Adrenal gland (tissue), 12 donors: ENCODE data around the gene ALDH1L1. TPM values are rescaled to one million over a fixed set of nuclear protein-coding genes. Genes with fewer than 3 reads are reported as not detected.

Experiments
- DNase-seq, 7 donors: peaks; one replicate each; pipeline ENCODE4 v3.0.0-alpha.2; 2019 to 2020
- H3K27ac ChIP-seq, 5 donors: fragments of 200-600 bp; sonication (generic) in 4 of 5; 1 replicate in 3 of 5; 2 replicates in 2 of 5; pipeline versions ENCODE4 v1.5.1 to v1.8.0; 2016 to 2020; ENCODE audit warnings: mild to moderate bottlenecking in 1 of 5
- H3K27me3 ChIP-seq: fragments of 200-600 bp; 2 replicates; pipeline ENCODE4 v1.8.0; 2021
- H3K36me3 ChIP-seq, 2 donors: fragments of 200-600 bp; replicated peaks in 1 of 2; 1 replicate in 1 of 2; 2 replicates in 1 of 2; pipeline versions ENCODE4 v1.5.1 to v1.8.0; 2018 to 2022
- H3K4me1 ChIP-seq, 2 donors: fragments of 200-600 bp; replicated peaks in 1 of 2; 1 replicate in 1 of 2; 2 replicates in 1 of 2; pipeline versions ENCODE4 v1.5.1 to v1.8.0; 2018 to 2021
- H3K4me3 ChIP-seq, 4 donors: fragments of 200-600 bp; sonication (generic) in 3 of 4; one replicate each; pipeline ENCODE4 v1.5.1; 2016 to 2018
- H3K9me3 ChIP-seq, 3 donors: fragments of 200-600 bp; sonication (generic) in 1 of 3; replicated peaks in 1 of 3; 1 replicate in 2 of 3; 2 replicates in 1 of 3; pipeline versions ENCODE4 v1.5.1 to v1.8.0; 2016 to 2021
- POLR2A ChIP-seq, 2 donors: fragments of 450-650 bp; IDR thresholded peaks; one replicate each; pipeline ENCODE4 v1.6.1; 2017; ENCODE audit warnings: antibody characterized with exemption in 2 of 2, mild to moderate bottlenecking in 2 of 2, moderate library complexity in 1 of 2
- WGBS, 4 donors: extraction: QIAGEN DNeasy Blood & Tissue Kit in 2 of 4; methylation state at CpG; one replicate each; pipeline versions ENCODE4 v1.1.5 to v1.1.7; 2013 to 2017; 5-methylcytosine and 5-hydroxymethylcytosine counted together
- intact Hi-C, 2 donors: fragments of 100-400 bp; cut with DNase I; formaldehyde crosslinking; loops; one replicate each; pipeline versions ENCODE4 v1.14.1 to v1.15.0; 2022 to 2023
- polyA plus RNA-seq, 3 donors: library from polyadenylated mRNA; stranded (reverse); fragments of 200-250 nt in 2 of 3; fragments of 350-450 nt in 1 of 3; fragmentation: Illumina TruSeq in 1 of 3; extraction: RNeasy Lipid Tissue Mini Kit (QIAGEN cat#74804) in 1 of 3; gene quantifications; one replicate each; pipeline ENCODE4 v1.2.3, GENCODE V29; 2013 to 2014
- total RNA-seq, 9 donors: library from RNA; depleted of rRNA in 4 of 9; stranded (reverse); fragments of >200 nt in 4 of 9; fragments of 120-200 nt in 1 of 9; fragmentation: NEBNext Ultra II Directional in 1 of 9; extraction: Animal tissue kit (Norgen Biotek cat#: 25700) in 1 of 9; gene quantifications; one replicate each; pipeline versions ENCODE4 v1.1.0 to v1.2.4, GENCODE V29; 2013 to 2023
- TF ChIP-seq, protein P1 (sequence below), 6 experiments: fragments of 450-650 bp in 4 of 6; fragments of 200-600 bp in 2 of 6; sonication (generic) in 1 of 6; IDR thresholded peaks; 1 replicate in 5 of 6; 2 replicates in 1 of 6; pipeline versions ENCODE4 v1.5.1 to v1.8.0; 2016 to 2021; ENCODE audit warnings: antibody characterized with exemption in 6 of 6, mild to moderate bottlenecking in 2 of 6, moderate library complexity in 1 of 6
- donor health status: healthy with polysubstance abuse.
- donor health status: Bipolar disorder and iron deficiency.
- donor health status: DM: yes; HTN: yes; CAD: no.
- donor health status: DM: no; HTN: no; CAD: no.
- donor health status: DM: no; HTN: no; CAD: no.
- donor health status: DM: yes; HTN: yes; CAD: no.

Gene ALDH1L1
- total and polyA plus RNA-seq, 12 donors, result 0.44 to 136 (median 72.3) TPM

DNA sequence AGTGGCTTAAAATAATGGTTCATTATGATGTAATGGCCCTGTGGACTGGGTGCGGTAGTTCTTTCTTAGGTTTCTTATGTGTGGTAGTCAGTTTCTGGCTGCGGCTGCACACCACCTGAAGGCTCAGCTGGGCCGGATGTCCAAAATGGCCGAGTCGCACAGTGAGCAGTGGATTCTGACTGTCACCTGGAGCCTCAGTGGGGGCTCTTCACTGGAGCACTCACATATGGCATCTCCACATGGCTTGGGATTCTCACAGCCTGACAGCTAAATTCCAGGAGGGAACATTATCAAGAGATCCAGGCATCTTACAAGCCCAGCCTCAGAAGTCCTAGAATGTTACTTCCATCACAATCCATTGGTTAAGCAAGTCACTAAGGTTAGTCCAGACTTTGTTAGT is 26.8 kb upstream of the ALDH1L1 start:
- no peak overlapping the region for H3K4me3 ChIP-seq
- H3K36me3 ChIP-seq, result no peaks in the 10 kb centered on the region
- WGBS, 4 donors, result 81 to 100% (median 93%) methylated on average over 2 to 5 of the region's 5 CpGs
- no peak for DNase-seq
- H3K4me1 ChIP-seq, result peaks cover 3 to 5% of the 10 kb centered on the region in 2 donors
- intact Hi-C loops, result loop anchor here in 1 of 2 donors (5.0 kb wide), 1 partner anchor 75 kb away; no protein-coding TSS in a partner anchor
- H3K27me3 ChIP-seq, result no peaks in the 10 kb centered on the region
- no peak overlapping the region for H3K27ac ChIP-seq
- TF ChIP-seq POLR2A (IDR thresholded peaks at IDR 0.05), result no peak
- TF ChIP-seq, protein P1, sequence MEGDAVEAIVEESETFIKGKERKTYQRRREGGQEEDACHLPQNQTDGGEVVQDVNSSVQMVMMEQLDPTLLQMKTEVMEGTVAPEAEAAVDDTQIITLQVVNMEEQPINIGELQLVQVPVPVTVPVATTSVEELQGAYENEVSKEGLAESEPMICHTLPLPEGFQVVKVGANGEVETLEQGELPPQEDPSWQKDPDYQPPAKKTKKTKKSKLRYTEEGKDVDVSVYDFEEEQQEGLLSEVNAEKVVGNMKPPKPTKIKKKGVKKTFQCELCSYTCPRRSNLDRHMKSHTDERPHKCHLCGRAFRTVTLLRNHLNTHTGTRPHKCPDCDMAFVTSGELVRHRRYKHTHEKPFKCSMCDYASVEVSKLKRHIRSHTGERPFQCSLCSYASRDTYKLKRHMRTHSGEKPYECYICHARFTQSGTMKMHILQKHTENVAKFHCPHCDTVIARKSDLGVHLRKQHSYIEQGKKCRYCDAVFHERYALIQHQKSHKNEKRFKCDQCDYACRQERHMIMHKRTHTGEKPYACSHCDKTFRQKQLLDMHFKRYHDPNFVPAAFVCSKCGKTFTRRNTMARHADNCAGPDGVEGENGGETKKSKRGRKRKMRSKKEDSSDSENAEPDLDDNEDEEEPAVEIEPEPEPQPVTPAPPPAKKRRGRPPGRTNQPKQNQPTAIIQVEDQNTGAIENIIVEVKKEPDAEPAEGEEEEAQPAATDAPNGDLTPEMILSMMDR (IDR thresholded peaks at IDR 0.05), result no peak
- H3K9me3 ChIP-seq, result no peaks in the 10 kb centered on the region

DNA sequence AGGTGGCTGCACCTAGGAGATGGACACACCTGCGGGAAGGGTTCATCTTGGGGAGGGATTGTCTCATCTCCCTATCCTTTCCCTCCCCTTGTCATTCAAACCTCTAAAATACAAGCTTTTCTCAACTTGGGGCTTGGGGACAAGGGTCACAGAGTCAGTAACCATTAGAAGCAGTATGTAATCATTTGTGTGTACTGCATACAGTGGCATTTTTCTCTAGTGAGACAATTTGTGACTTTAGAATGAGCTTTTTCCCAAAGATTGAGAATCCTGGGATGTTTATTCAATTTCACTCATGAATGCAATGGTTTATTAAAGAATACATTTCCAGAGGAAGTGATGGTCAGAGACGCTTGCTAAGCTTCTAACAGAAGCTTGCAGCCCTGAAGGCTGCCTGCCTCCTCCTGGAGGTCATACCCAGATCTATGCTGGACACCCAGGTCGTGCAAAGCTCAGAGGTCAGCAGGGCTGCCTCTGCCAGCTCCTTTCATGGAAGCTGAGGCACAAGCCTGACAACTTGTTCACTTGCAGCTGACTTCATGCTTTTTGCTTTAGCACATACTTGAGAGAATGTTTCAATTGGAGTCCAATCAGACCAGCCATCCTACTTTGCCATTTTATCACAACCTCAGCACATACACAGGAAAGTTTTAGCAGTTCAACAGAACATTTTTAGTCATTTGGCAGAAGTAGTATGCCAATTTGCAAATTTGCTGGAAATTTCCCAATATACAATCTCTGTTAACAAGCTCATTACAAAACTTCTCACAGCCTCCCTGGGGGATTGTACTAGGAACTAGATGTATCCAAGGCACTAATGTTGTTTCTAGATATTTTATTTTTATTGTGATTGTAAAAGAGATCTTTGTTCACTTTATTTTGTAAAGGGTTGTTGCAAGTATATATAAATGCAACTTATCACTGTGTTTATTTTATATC is 25.6 kb upstream of the ALDH1L1 start:
- H3K27me3 ChIP-seq, result no peaks in the 10 kb centered on the region
- no peak overlapping the region for H3K4me3 ChIP-seq
- H3K27ac ChIP-seq, result peak overlapping the region in 1 of 5 donors; percentile 29
- intact Hi-C loops, result loop anchor here in 1 of 2 donors (5.0 kb wide), 1 partner anchor 74 kb away; no protein-coding TSS in a partner anchor
- no peaks in the 10 kb centered on the region for H3K9me3 ChIP-seq
- DNase-seq, result no peak
- peaks cover 3 to 5% of the 10 kb centered on the region in 2 donors for H3K4me1 ChIP-seq
- 55 to 76% (median 71%) methylated on average over 3 of the region's 3 CpGs for WGBS, 4 donors
- no peaks in the 10 kb centered on the region for H3K36me3 ChIP-seq
- TF ChIP-seq POLR2A (IDR thresholded peaks at IDR 0.05), result no peak
- TF ChIP-seq, protein P1 (IDR thresholded peaks at IDR 0.05), result no peak

DNA sequence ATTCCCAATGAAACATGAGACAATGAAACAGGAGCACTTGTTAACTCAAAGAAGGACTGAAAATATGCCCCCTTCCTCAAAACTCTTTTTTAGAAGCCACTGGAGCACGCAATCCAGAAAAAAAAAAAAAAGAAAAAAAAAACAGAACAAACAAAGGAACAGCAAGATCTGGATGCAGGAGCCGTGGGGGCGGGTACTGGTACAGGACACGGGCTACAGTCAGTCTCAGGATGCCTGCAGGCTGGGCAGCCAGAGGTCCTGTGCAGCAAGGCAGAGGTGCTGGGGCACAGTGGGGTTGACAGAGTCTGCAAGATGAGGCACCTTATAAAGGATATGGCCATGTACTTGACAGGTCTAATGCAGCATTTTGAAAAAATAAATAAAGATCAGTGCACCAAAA is 22.3 kb upstream of the ALDH1L1 start:
- intact Hi-C loops, result no loop called here
- H3K27ac ChIP-seq, result no peak overlapping the region
- no peaks in the 10 kb centered on the region for H3K36me3 ChIP-seq
- no peaks in the 10 kb centered on the region for H3K27me3 ChIP-seq
- no peaks in the 10 kb centered on the region for H3K9me3 ChIP-seq
- 51 to 70% (median 67%) methylated on average over 4 of the region's 4 CpGs for WGBS, 4 donors
- no peak for DNase-seq
- TF ChIP-seq, protein P1 (IDR thresholded peaks at IDR 0.05), result no peak
- no peak for TF ChIP-seq POLR2A (IDR thresholded peaks at IDR 0.05)
- H3K4me3 ChIP-seq, result no peak overlapping the region
- no peaks in the 10 kb centered on the region for H3K4me1 ChIP-seq

DNA sequence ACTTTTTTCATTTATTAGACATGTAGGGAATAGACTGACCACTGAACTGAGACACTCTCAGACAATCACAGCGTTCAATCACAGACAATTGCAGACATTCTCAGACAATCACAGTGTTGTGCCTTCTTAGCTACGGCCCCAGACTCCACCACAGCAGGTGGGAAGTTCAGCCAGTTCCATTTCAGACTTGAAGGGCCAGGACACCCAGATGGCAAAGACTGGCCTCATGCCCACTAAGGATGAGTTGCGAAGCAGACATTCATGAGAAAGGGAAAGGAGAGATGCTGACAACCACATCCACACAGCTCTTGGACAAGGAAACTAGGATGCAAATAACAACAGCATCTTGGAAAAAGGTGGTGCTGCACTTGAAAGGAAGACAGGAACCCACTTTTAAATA is 21.9 kb upstream of the ALDH1L1 start:
- Histone ChIP-seq H3K27ac (no peak overlapping the region), H3K4me3 (no peak overlapping the region), H3K27me3 (no peaks in the 10 kb centered on the region), H3K9me3 (no peaks in the 10 kb centered on the region), H3K36me3 (no peaks in the 10 kb centered on the region), H3K4me1 (no peaks in the 10 kb centered on the region)
- no peak for TF ChIP-seq POLR2A (IDR thresholded peaks at IDR 0.05)
- TF ChIP-seq, protein P1 (IDR thresholded peaks at IDR 0.05), result no peak
- intact Hi-C loops, result no loop called here
- 59 to 75% (median 71%) methylated on average over 3 of the region's 3 CpGs for WGBS, 4 donors
- no peak for DNase-seq
